Tongue (tissue), 2 donors: ENCODE results near the gene KHDRBS1. TPM values are rescaled to one million over a fixed set of nuclear protein-coding genes. Genes with fewer than 3 reads are reported as not detected.
"Not testable (repeated sequence)": the region's sequence is repeated elsewhere in the genome, so short reads cannot be mapped to it uniquely, and the experiment has no call there.

Source experiments
- DNase-seq: peaks from one replicate; pipeline ENCODE4 v3.0.0-alpha.2; 2015
- total RNA-seq: library from RNA; depleted of rRNA; stranded (reverse); fragments of >200 nt; gene quantifications from one replicate; pipeline ENCODE4 v1.2.3, GENCODE V29; 2014

Gene KHDRBS1, protein sequence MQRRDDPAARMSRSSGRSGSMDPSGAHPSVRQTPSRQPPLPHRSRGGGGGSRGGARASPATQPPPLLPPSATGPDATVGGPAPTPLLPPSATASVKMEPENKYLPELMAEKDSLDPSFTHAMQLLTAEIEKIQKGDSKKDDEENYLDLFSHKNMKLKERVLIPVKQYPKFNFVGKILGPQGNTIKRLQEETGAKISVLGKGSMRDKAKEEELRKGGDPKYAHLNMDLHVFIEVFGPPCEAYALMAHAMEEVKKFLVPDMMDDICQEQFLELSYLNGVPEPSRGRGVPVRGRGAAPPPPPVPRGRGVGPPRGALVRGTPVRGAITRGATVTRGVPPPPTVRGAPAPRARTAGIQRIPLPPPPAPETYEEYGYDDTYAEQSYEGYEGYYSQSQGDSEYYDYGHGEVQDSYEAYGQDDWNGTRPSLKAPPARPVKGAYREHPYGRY
- 96.8 TPM for total RNA-seq

DNA sequence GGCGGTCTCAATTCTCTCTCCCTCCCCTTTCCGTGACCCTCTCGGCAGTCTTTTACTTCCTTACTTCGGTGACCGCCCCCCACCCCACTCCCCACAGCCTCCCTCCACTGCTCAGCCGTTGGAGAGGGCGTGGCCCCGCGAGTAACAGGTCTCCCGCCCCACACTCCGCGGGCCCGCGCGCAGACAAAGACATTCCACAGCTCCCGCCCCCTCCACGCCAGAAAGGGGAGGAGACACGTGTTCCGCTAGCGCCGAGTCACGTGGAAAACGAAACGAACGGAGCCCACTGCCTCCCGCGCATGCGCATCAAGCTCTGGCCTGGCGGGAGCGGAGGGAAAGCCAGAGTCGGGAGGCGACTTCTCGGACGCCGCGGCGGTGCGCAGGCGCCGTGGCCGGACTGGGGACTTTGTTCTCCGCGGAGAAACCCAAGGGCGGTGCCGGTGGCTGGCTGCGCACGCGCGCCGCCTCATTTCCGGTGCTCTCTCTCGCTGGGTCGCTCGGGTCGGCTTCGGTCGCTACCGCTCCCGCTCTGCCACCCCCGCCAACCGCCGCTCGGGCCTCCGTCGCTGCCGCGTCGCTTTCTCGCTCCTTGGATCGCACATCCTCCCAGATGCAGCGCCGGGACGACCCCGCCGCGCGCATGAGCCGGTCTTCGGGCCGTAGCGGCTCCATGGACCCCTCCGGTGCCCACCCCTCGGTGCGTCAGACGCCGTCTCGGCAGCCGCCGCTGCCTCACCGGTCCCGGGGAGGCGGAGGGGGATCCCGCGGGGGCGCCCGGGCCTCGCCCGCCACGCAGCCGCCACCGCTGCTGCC is at the start of gene KHDRBS1:
Gene KHDRBS1, plus strand, starts transcription at position 483 of the 813 bp plus-strand sequence. Its CDS starts 128 bp downstream, at position 611.
- DNase-seq = peak; percentile 100

DNA sequence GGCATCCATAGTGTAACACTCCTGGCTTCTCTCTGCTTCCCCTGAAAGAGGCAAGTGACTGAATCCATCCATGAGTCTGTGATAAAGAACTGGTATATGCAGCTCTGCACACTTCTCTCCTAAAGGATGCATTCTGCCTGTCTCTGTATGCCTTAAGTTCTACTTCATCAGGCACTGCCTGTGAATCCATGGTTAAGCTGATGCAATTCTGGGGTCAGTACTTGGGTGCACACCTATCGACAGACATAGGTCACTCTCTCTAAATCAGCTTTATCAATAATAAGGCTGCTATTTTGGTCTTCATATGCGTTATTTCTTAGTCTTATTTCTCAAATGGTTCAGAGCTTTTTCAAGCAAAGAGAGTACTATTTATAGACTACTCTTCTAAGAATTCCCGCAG is 42.8 kb upstream of the KHDRBS1 start:
- DNase-seq = no peak

DNA sequence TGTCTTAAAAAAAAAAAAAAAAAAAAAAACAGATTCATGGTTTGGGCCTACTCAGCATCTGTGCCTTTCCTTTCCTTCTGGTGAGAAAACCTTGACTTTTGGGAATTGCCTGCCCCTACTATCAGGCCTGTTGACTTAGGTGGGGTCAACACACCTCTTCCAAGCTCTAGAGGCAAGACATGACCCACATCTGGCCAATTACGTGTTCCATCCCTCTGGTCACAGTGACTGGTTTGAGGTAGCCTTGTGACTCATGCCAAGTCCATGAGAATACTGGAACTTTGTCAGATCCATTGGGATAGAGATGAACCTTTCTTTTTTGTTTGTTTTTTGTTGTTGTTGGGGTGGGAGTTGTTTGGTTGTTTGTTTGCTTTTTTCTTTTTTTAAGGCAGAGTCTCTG is 37.3 kb upstream of the KHDRBS1 start:
- DNase-seq = no peak

DNA sequence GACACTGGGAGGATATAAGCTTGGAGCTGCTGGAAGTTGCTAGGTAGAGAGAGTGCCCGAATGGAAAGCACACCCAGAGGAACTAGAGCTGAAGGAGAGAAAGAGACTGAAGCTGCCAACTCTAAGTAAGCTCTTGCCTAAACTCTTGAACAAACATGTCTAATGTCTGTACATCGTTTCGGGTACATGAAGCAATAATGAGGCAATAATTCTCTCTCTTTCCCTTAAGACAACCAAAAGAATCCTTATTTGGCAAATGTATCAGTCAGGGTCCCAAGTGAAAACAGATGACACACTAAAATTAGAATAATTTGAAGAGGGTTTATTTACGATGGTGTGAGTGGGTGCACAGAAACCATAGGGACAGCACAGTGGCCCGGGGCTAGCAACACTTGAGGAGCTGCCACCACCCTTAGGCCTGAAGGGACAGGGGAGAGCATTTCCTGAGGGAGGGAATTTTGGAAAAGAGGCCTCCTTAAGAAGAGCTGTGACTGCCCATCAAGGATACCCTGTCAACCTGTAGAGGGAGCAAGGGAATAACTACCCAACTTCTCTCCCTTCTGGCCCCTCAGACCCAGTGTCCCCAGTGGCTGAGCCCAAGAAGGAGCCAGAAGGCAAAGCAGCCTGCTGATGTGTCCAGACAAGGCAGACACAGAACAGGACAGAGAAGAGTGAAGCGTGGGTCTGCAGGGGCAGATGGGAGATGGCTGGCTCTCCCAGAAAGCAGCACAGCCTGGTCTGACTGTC is 36.1 kb upstream of the KHDRBS1 start:
- peak; percentile 56 for DNase-seq

DNA sequence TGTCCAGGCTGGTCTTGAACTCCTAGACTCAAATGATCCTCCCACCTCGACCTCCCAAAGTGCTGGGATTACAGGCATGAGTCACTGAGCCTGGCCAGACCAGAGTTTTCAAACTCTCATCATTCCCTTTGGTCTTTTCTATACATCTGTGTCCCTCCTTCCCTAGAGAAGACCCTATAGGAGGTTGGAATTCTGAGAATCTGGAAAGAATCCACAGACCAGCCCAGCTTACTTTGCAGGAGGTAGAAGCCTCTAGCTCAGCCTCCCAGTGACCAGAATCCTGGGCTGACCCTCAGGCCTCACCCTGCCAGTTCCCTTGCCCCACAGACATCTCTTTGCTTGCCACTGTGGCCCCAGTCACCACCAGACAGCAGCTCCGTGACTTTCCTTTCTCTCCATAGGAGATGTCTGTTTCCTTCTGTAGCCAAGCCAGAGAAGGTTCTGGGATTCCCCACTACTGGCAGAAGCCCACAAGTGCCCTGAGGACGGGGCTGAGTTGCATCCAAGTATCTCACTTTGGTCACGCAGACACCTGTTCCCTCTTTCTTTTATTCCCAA is 34.7 kb upstream of the KHDRBS1 start:
- no peak for DNase-seq

DNA sequence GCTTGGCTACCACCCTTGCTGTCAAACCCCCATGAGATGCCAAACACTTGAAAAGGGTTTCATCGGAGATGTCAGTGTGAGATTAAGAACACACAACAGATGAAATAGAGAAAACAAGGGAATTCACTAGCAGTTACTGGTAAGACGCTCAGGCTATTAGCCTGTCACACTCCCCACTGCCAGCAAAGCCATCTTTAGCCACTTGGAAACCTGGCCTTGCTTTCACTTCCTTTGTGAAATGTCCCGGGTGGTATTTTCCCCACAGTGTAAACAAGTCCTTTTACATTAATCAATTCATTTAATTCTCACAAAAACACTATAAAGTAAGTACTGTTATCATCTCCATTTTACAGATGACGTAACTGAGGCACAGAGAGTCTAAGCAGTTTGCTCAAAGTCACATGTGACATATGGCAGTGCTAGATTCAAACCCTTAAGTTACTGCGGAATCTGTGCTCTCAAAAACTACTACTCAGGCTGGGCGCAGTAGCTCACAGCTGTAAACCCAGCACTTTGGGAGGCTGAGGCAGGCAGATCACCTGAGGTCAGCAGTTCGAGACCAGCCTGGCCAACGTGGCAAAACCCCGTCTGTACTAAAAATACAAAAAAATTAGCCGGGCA is 32.7 kb upstream of the KHDRBS1 start:
- no peak for DNase-seq

DNA sequence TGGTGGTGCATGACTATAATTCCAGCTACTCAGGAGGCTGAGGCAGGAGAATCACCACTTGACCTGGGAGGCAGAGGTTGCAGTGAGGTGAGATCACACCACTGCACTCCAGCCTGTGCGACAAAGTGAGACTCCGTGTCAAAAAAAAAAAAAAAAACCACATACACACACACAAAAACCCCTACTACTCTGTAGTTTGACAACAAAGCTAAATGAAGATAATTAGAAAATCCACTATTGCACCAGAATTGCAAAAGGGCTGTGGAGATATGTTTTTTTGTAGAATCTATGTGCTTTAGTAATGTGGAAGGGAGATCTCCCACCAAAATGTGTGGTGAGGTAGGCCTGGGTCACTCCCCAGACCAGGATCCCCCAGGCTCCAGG is 32.2 kb upstream of the KHDRBS1 start:
- no peak for DNase-seq

DNA sequence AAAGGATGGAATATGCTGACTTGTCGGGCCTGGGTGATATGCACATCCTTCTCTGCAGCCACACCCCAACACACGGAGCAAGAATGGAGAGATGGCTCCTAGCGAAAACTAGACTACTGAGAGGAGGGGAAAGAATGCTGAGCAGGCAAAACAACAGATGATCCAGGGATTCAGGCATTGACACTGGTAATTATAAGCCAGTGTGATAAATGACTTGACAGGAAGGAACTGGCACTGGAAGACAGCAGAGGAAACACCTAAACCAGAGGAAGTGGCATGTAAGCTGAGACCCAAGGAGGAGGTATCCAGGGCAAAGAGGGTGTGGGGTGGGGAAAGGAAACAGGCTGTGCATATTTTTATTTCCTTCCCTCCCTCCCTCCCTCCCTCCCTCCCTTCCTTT is 31.7 kb upstream of the KHDRBS1 start:
- no peak for DNase-seq

DNA sequence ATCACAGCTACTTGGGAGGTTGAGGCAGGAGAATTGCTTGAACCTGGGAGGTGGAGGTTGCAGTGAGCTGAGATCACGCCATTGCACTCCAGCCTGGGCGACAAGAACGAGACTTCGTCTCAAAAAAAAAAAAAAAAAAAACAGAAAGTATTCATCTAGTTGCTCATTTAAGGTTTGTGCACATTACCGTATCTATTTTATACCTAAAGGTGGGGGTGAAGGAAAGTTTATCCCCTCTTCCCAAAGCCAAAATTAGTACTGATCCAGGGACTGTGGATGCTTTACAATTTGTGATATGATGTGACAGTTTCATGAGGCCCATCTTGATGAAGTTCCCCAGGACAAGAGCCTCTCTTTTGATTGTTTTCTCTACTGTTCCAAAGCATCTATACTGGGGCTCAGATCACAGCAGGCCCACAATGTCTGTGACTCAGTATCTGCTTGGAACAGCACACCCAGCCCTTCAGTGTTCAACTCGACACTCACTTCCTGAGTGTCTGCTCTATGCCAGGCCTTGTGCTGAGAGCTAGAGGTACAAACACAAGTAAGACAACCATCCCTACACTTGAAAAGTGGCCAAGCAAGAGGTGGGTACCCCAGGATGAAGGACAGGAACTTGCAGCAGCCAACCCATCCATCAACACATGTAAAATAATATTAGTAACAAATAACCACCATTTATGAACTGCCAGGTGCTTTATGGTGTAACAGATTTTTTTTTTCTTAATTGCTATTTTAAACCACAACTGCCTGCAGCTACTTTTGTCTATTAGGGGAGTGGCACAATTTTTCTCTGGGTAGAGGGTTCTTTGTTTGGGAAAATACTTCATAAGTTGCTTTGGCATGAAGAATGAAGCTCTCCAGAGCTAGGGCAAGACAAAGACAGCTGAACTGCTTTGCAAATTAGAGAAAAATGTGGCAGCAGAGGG is 29.0 kb upstream of the KHDRBS1 start:
- DNase-seq = peak; percentile 63

DNA sequence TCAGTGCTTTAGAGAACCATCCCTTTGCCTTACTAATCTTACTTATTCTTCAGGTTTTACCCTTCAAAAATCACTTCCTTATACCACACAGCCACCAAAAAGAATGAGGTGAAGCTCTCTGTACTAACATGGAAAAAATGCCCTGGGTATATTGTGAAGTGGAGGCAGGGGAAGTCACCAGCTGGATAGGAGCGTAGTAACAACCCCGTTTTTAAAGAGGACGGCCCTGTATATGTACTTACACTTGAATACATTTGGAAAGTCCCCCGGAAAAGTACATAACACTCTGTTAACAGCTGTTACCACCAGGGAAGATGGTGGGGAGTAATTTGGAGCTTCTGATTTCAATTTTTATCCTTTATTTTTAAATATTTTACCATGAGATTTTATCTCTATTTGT is 28.2 kb upstream of the KHDRBS1 start:
- peak; percentile 73 for DNase-seq

DNA sequence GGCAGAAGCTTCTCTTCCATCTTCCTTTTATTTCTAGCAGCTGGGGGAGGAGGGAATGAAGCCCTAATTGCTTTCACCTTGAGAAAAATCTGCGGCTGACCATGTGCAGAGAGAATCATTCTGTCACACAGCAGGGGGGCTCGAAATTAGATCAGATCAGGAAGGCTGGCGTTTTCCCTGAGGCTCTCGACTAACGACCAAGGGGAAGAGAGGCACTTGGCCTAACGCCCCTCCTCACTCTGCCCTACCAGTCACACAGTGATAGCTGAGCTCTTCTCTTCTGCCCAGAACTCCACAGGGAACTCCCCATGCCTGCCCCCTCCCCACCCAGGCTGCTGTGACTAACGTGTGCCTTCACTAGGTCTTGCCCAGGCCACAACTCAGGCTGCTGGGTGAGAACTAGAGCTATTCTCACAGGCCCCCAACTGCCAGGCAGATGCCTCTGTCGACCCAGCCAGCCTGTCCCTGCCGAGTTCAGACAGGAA is 26.5 kb upstream of the KHDRBS1 start:
- peak; percentile 43 for DNase-seq

DNA sequence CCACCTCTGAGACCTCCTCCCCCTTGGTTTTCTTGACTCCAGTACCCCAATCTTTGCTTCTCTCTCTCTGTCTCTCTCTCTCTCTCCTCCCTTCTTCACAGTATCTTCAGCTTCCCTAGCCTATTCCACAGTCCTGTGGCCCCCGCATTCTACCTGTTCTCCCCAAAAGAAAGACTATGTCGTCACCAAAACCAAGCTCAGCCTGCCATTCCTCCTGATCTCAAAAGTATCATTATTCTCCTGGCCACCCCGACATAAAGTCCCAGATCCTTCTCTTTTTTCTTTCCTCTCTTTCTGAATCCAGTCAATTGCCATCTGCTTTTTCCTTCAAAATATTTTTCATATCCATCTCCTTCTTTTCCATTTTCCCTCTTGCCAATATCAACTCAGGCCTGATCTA is 23.7 kb upstream of the KHDRBS1 start:
- DNase-seq = no peak

DNA sequence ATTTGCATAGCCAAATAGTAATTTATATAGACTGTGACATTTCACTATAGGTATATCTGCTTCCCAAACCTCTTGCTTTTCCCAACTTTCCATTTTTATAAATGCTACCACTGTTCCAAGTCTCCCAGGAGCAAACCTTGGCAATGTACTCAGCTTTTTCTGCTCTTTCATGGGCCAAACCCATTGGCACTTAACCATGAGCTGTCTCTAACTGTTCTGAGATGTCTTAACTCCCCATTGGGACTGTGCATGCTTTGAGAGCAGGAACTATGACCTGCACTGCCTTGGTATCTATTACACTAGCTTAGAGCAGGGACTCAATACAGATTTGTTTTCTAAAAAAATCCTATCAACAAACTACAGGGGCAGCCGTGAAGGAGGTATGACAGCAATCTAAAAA is 22.5 kb upstream of the KHDRBS1 start:
- DNase-seq = peak; percentile 55

DNA sequence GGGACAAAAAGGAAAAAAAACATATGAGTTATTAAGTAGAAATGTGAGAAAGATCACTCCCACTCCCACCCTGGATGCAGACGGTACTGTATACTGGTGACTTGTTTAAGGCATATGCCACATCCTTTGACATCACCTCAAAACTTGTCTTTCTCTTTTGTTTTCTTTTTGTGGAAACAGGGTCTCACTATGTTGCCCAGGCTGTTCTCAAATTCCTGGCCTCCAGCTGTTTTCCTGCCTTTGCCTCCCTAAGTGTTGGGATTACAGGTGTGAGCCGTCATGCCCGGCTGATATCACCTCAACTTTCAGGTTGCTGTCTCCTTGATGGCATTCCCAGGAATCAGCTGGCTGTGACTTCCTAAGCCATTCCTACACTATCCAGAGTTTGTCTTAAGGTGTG is 18.4 kb upstream of the KHDRBS1 start:
- no peak for DNase-seq

DNA sequence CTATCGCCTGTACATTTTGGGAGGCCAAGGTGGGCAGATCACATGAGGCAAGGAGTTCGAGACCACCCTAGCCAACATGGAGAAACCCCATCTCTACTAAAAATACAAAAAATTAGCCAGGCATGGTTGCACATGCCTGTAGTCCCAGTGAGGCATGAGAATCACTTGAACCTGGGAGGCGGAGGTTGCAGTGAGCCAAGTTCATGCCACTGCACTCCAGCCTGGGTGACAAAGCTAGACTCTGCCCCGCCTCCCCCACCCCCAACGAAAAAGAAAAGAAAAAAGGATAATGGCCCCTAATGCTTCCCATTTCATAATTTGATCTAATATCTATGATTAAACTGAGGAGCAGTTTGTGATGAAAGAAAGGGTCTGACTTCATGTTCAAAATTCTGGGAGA is 17.5 kb upstream of the KHDRBS1 start:
- not testable (repeated sequence) for DNase-seq

DNA sequence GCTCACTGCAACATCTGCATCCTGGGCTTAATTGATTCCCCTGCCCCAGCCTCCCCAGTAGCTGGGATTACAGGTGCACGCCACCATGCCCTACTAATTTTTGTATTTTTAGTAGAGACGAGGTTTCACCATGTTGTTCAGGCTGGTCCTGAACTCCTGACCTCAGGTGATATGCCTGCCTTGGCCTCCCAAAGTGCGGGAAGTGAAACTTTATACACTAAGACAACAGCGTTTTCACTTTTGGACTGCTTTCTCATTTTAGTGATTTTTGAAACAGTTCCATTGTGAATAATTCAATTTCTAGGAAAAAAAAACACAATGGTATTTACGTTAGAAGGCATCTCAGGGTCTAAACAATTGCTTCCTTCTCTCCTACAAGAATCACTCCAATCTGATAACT is 11.8 kb upstream of the KHDRBS1 start:
- DNase-seq = no peak

DNA sequence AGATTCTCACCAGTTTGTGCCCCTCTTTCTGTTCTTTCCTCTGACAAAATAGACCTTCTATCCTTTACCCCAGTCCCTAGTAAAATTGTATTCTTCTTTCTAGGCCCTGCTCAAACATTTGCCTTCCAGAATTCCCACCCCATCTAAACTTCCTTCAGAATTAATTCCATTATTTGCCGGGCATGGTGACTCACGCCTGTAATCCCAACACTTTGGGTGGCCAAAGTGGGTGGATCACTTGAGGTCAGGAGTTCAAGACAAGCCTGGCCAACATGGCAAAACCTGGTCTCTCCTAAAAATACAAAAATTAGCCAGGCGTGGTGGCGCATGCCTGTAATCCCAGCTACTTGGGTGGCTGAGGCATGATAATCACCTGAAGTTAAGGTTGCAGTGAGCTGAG is 11.4 kb upstream of the KHDRBS1 start:
- not testable (repeated sequence) for DNase-seq

DNA sequence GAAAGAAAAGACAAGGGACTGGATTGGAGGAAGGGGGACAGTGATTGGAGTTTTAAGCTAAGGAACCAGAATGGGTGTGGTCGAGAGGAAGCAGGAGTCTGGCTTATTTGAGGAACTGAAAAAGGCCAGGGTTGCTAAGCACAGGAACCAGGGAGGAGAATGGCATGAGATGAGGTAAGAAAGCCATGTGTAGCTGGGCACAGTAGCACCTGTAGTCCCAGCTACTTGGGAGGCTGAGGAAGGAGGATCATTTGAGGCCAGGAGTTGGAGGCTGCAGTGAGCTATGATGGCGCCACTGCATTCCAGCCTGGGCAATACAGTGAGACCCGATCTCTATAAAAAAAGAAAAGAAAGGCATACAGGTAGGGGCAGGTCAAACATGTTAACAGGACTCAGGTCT is 8.1 kb upstream of the KHDRBS1 start:
- DNase-seq = no peak

DNA sequence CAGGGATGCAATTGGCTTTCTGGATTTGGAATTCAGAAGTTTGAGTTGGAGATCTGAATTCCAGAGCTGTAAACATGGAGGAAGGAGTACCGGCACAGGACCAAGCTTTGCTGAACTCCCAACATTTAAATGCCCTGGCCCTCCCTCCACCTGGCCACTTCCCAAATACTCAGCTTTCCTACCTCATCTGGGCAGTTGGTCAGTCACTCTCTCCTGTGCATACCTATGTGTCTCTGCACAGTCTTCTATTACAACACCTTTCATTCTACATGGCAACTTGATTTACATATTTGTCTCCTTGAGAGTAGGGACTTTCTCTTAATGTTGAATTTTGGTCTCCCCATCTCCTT is 6.1 kb upstream of the KHDRBS1 start:
- DNase-seq = no peak

DNA sequence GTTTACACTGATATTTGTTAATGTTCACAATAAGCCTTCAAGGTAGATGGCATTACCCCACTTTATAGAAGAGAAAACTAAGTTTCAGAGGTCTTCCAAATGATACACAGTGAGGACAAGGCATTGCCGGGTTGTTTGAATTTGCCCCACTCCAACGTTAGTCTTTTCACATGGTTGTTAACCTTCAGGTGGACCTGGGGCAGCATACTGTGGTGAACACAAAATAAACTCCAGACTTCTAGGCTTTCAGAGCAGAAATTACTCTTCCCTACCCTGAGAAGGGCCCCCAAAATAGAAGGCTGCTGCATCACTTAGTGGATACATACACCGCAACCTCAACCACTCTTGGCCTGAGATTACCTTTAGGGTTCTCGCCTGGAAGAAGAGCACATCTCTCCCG is 3.4 kb upstream of the KHDRBS1 start:
- DNase-seq = no peak
